Muscle of leg (tissue), 11 donors: ENCODE results near the gene TSPAN8. TPM values are rescaled to one million over a fixed set of nuclear protein-coding genes. Genes with fewer than 3 reads are reported as not detected.
"Not testable (repeated sequence)": the region's sequence is repeated elsewhere in the genome, so short reads cannot be mapped to it uniquely, and the experiment has no call there.

Source experiments
- DNase-seq: peaks from one replicate; pipeline ENCODE4 v3.0.0; 2013
- H3K27ac ChIP-seq: one replicate; pipeline ENCODE4 v1.5.1; 2013; ENCODE audit warnings: mild to moderate bottlenecking, low read length, control low read depth
- H3K27me3 ChIP-seq: one replicate; pipeline ENCODE4 v1.6.1; 2013; ENCODE audit warnings: low read length; ENCODE audit not compliant: control insufficient read depth, insufficient read depth
- H3K36me3 ChIP-seq: one replicate; pipeline ENCODE4 v1.6.1; 2013; ENCODE audit warnings: low read length; ENCODE audit not compliant: control insufficient read depth, insufficient read depth
- H3K4me1 ChIP-seq: one replicate; pipeline ENCODE4 v1.6.1; 2013; ENCODE audit warnings: low read length; ENCODE audit not compliant: control insufficient read depth, insufficient read depth
- H3K4me3 ChIP-seq: one replicate; pipeline ENCODE4 v1.5.1; 2013; ENCODE audit warnings: low read length, control low read depth
- H3K9me3 ChIP-seq: replicated peaks from 2 replicates; pipeline ENCODE4 v1.6.1; 2013; ENCODE audit warnings: low read depth, low read length; ENCODE audit not compliant: control insufficient read depth
- WGBS: methylation state at CpG from one replicate; pipeline ENCODE4 v1.1.5; 2013; ENCODE audit warnings: missing lambda C conversion rate; ENCODE audit not compliant: insufficient coverage; 5-methylcytosine and 5-hydroxymethylcytosine counted together
- polyA plus RNA-seq, 8 donors: library from polyadenylated mRNA; unstranded; fragments of 120-200 nt; gene quantifications; one replicate each; pipeline versions ENCODE4 v1.2.1 to v1.2.3, GENCODE V29; 2013; ENCODE audit warnings: inconsistent platforms in 1 of 8, low replicate concordance in 1 of 8; ENCODE audit not compliant: insufficient read length in 8 of 8, insufficient read depth in 1 of 8
- total RNA-seq: library from RNA; stranded (reverse); fragments of 120-200 nt; gene quantifications from one replicate; pipeline ENCODE4 v1.2.4, GENCODE V29; 2013

The TSPAN8 gene
- total and polyA plus RNA-seq, 9 donors, result 0.34 to 21.6 (median 2.2) TPM

- no peak overlapping the region for H3K27ac ChIP-seq
- H3K4me1 ChIP-seq, result no peaks in the 10 kb centered on the region
- H3K9me3 ChIP-seq, result no peaks in the 10 kb centered on the region
- WGBS, result 83% methylated on average over 1 of the region's 5 CpGs
- no peaks in the 10 kb centered on the region for H3K36me3 ChIP-seq
- no peak overlapping the region for H3K4me3 ChIP-seq
- H3K27me3 ChIP-seq, result no peaks in the 10 kb centered on the region
- DNase-seq, result no peak
These were observed 4.9 kb downstream of the TSPAN8 start for GRCh38 chr12:71152851-71153250.

DNA sequence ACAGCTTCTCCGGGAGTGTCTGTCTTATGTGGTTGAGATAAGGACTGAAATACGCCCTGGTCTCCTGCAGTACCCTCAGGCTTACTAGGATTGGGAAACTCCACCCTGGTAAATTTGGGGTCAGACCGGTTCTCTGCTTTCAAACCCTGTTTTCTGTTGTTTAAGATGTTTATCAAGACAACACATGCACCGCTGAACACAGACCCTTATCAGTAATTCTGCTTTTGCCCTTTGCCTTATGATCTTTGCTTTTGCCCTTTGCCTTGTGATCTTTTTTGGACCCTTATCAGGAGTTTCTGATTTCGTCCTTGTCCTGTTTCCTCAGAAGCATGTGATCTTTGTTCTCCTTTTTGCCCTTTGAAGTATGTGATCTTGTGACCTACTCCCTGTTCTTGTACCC, 7.8 kb downstream of the TSPAN8 start:
- H3K9me3 ChIP-seq, H3K27me3 ChIP-seq, H3K36me3 ChIP-seq, H3K4me3 ChIP-seq, DNase-seq, H3K4me1 ChIP-seq, H3K27ac ChIP-seq: not testable (repeated sequence)
- WGBS, result 100% methylated on average over 3 of the region's 5 CpGs

DNA sequence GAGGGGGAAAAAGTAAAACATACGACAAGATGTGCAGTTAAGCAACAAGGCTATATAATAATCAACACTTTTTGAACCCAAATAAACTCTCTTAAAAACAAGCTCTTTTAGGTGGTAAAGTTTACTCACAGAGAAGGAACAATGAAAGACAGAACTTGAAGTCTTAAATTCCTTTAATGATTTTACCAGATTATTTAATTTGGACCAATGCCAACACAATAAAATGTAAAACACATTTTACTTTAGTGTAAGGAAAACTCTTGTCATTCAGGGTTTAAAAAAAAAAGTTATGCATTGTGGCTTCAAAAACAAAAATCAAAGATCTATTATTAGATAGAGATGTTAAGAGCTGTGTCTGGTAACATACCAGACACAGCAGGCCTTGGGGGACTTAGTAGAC, 13.1 kb downstream of the TSPAN8 start:
- Histone ChIP-seq H3K27me3 (no peaks in the 10 kb centered on the region), H3K4me1 (no peaks in the 10 kb centered on the region), H3K27ac (peak overlapping the region; percentile 15), H3K36me3 (no peaks in the 10 kb centered on the region), H3K9me3 (no peaks in the 10 kb centered on the region), H3K4me3 (no peak overlapping the region)
- no CpG with 5 or more reads among the region's 1 CpG for WGBS
- peak; percentile 45 for DNase-seq

GRCh38 chr12:71142956-71143355, 14.8 kb downstream of the TSPAN8 start:
- no peak overlapping the region for H3K4me3 ChIP-seq
- H3K36me3 ChIP-seq, result no peaks in the 10 kb centered on the region
- H3K27ac ChIP-seq, result no peak overlapping the region
- no peak for DNase-seq
- H3K27me3 ChIP-seq, result no peaks in the 10 kb centered on the region
- WGBS, result no CpG with 5 or more reads among the region's 5 CpGs
- H3K4me1 ChIP-seq, result no peaks in the 10 kb centered on the region
- H3K9me3 ChIP-seq, result no peaks in the 10 kb centered on the region

- H3K36me3 ChIP-seq, result no peaks in the 10 kb centered on the region
- H3K4me1 ChIP-seq, result no peaks in the 10 kb centered on the region
- no CpG with 5 or more reads among the region's 2 CpGs for WGBS
- H3K4me3 ChIP-seq, result no peak overlapping the region
- peak; percentile 43 for DNase-seq
- H3K27ac ChIP-seq, result no peak overlapping the region
- H3K9me3 ChIP-seq, result no peaks in the 10 kb centered on the region
- H3K27me3 ChIP-seq, result no peaks in the 10 kb centered on the region
These were observed 15.8 kb downstream of the TSPAN8 start for GRCh38 chr12:71142016-71142415.

- WGBS, result no CpG with 5 or more reads among the region's 1 CpG
- H3K27ac ChIP-seq, result no peak overlapping the region
These were observed 16.3 kb downstream of the TSPAN8 start for GRCh38 chr12:71141378-71141926.

GRCh38 chr12:71139153-71139735, 18.6 kb downstream of the TSPAN8 start:
- H3K27me3 ChIP-seq, result no peaks in the 10 kb centered on the region
- no peaks in the 10 kb centered on the region for H3K4me1 ChIP-seq
- DNase-seq, result no peak
- 100% methylated on average over 4 of the region's 6 CpGs for WGBS
- H3K36me3 ChIP-seq, result no peaks in the 10 kb centered on the region
- H3K27ac ChIP-seq, result no peak overlapping the region
- no peaks in the 10 kb centered on the region for H3K9me3 ChIP-seq
- H3K4me3 ChIP-seq, result no peak overlapping the region

More at GRCh38 chr12:71141378-71141926, 16.3 kb downstream of the TSPAN8 start:
- no peak overlapping the region for H3K4me3 ChIP-seq
- no peaks in the 10 kb centered on the region for H3K27me3 ChIP-seq
- no peaks in the 10 kb centered on the region for H3K4me1 ChIP-seq
- H3K36me3 ChIP-seq, result no peaks in the 10 kb centered on the region
- no peaks in the 10 kb centered on the region for H3K9me3 ChIP-seq
- no peak for DNase-seq

- no peak overlapping the region for H3K27ac ChIP-seq
- H3K4me3 ChIP-seq, result no peak overlapping the region
- WGBS, result no CpG with 5 or more reads among the region's 3 CpGs
- H3K36me3 ChIP-seq, result no peaks in the 10 kb centered on the region
- DNase-seq, result no peak
- no peaks in the 10 kb centered on the region for H3K9me3 ChIP-seq
- no peaks in the 10 kb centered on the region for H3K4me1 ChIP-seq
- H3K27me3 ChIP-seq, result no peaks in the 10 kb centered on the region
These were observed 19.8 kb downstream of the TSPAN8 start for GRCh38 chr12:71138011-71138410.

GRCh38 chr12:71135812-71136176, 22.0 kb downstream of the TSPAN8 start:
- Histone ChIP-seq H3K4me1 (no peaks in the 10 kb centered on the region), H3K36me3 (no peaks in the 10 kb centered on the region), H3K27me3 (no peaks in the 10 kb centered on the region), H3K9me3 (no peaks in the 10 kb centered on the region), H3K27ac (no peak overlapping the region), H3K4me3 (no peak overlapping the region)
- 0% methylated on average over 1 of the region's 3 CpGs for WGBS
- DNase-seq, result no peak

- no peak overlapping the region for H3K4me3 ChIP-seq
- H3K4me1 ChIP-seq, result no peaks in the 10 kb centered on the region
- H3K9me3 ChIP-seq, result no peaks in the 10 kb centered on the region
- no peaks in the 10 kb centered on the region for H3K36me3 ChIP-seq
- DNase-seq, result no peak
- H3K27ac ChIP-seq, result no peak overlapping the region
- H3K27me3 ChIP-seq, result no peaks in the 10 kb centered on the region
- WGBS, result 67% methylated on average over 2 of the region's 2 CpGs
These were observed 22.6 kb downstream of the TSPAN8 start for GRCh38 chr12:71135077-71135811.
